ENCODE data around the gene ELAVL1. TPM values are rescaled to one million over a fixed set of nuclear protein-coding genes. Genes with fewer than 3 reads are reported as not detected.
A peak's percentile ranks its signal among the peaks of the same experiment; 100 is the strongest.
"Not testable (repeated sequence)": the region's sequence is repeated elsewhere in the genome, so short reads cannot be mapped to it uniquely, and the experiment has no call there.

ELAVL1 gene
- 10 to 100 TPM; 75.1 to 92.8 (median 81.6) TPM for polyA plus RNA-seq (ENCODE audit: insufficient read length in 3 of 3)

GRCh38 chr19:8005534-8006256 is at the start of gene ELAVL1:
ELAVL1 (minus strand) TSS chr19:8005641; CDS start chr19:7991815, 13,826 bp downstream.
- peak; percentile 61 to 80 (median 73) for DNase-seq (ENCODE audit: low read depth in 3 of 3, low spot score in 2 of 3)

GRCh38 chr19:8054169-8054568 is 48.7 kb upstream of the ELAVL1 start:
- no peak for DNase-seq (ENCODE audit: low read depth in 3 of 3, low spot score in 2 of 3)

- no peak for DNase-seq (ENCODE audit: low read depth in 3 of 3, low spot score in 2 of 3)
These were observed 47.0 kb upstream of the ELAVL1 start, which contains the start of gene CCL25 for GRCh38 chr19:8052464-8052859. CCL25 (plus strand) TSS chr19:8052760; CDS start chr19:8053050, 290 bp downstream.

GRCh38 chr19:8050274-8051096 is 45.0 kb upstream of the ELAVL1 start:
- DNase-seq (ENCODE audit: low read depth in 3 of 3, low spot score in 2 of 3), result peak; percentile 59 to 75 (median 71)

GRCh38 chr19:8046569-8047165 is 41.2 kb upstream of the ELAVL1 start:
- no peak for DNase-seq (ENCODE audit: low read depth in 3 of 3, low spot score in 2 of 3)

GRCh38 chr19:8045872-8046568 is 40.6 kb upstream of the ELAVL1 start:
- DNase-seq (ENCODE audit: low read depth in 3 of 3, low spot score in 2 of 3), result no peak

- no peak for DNase-seq (ENCODE audit: low read depth in 3 of 3, low spot score in 2 of 3)
These were observed 38.6 kb upstream of the ELAVL1 start for GRCh38 chr19:8044018-8044417.

- no peak for DNase-seq (ENCODE audit: low read depth in 3 of 3, low spot score in 2 of 3)
These were observed 37.5 kb upstream of the ELAVL1 start for GRCh38 chr19:8042900-8043299.

GRCh38 chr19:8041531-8041931 is 36.1 kb upstream of the ELAVL1 start:
- DNase-seq (ENCODE audit: low read depth in 3 of 3, low spot score in 2 of 3), result no peak

- DNase-seq (ENCODE audit: low read depth in 3 of 3, low spot score in 2 of 3), result no peak
These were observed 33.8 kb upstream of the ELAVL1 start for GRCh38 chr19:8039231-8039630.

GRCh38 chr19:8038815-8039214 is 33.4 kb upstream of the ELAVL1 start:
- no peak for DNase-seq (ENCODE audit: low read depth in 3 of 3, low spot score in 2 of 3)

- no peak for DNase-seq (ENCODE audit: low read depth in 3 of 3, low spot score in 2 of 3)
These were observed 31.1 kb upstream of the ELAVL1 start for GRCh38 chr19:8036434-8037099.

- no peak for DNase-seq (ENCODE audit: low read depth in 3 of 3, low spot score in 2 of 3)
These were observed 28.7 kb upstream of the ELAVL1 start for GRCh38 chr19:8034178-8034525.

GRCh38 chr19:8033287-8034177 is 28.1 kb upstream of the ELAVL1 start:
- not testable (repeated sequence) for DNase-seq (ENCODE audit: low read depth in 3 of 3, low spot score in 2 of 3)

- DNase-seq (ENCODE audit: low read depth in 3 of 3, low spot score in 2 of 3), result no peak
These were observed 25.5 kb upstream of the ELAVL1 start for GRCh38 chr19:8030960-8031359.

- DNase-seq (ENCODE audit: low read depth in 3 of 3, low spot score in 2 of 3), result no peak
These were observed 23.6 kb upstream of the ELAVL1 start for GRCh38 chr19:8028951-8029491.

GRCh38 chr19:8025316-8025715 is 19.9 kb upstream of the ELAVL1 start:
- DNase-seq (ENCODE audit: low read depth in 3 of 3, low spot score in 2 of 3), result no peak

GRCh38 chr19:8024256-8024655 is 18.8 kb upstream of the ELAVL1 start:
- not testable (repeated sequence) for DNase-seq (ENCODE audit: low read depth in 3 of 3, low spot score in 2 of 3)

GRCh38 chr19:8023371-8023770 is 17.9 kb upstream of the ELAVL1 start:
- no peak for DNase-seq (ENCODE audit: low read depth in 3 of 3, low spot score in 2 of 3)

All from right renal cortex interstitium (tissue), 3 donors.